Adipocyte (in vitro differentiated cells): Measurements from ENCODE around the gene PCDHGC5.

ENCODE experiments used
- DNase-seq: peaks from one replicate; pipeline ENCODE4 v3.0.0-alpha.2; 2015; ENCODE audit warnings: low read depth
- H3K27me3 ChIP-seq: replicated peaks from 2 replicates; pipeline ENCODE4 v1.7.0; 2013; ENCODE audit warnings: mild to moderate bottlenecking, low read length, moderate library complexity; ENCODE audit not compliant: control insufficient read depth, insufficient read depth
- H3K36me3 ChIP-seq: 2 replicates; pipeline ENCODE4 v1.7.0; 2013; ENCODE audit warnings: low read length, mild to moderate bottlenecking, moderate library complexity; ENCODE audit not compliant: control insufficient read depth, insufficient read depth, severe bottlenecking
- H3K4me1 ChIP-seq: 2 replicates; pipeline ENCODE4 v1.7.0; 2013; ENCODE audit warnings: mild to moderate bottlenecking, low read length, moderate library complexity; ENCODE audit not compliant: control insufficient read depth, insufficient read depth
- H3K4me3 ChIP-seq: 2 replicates; pipeline ENCODE4 v1.7.0; 2013; ENCODE audit warnings: mild to moderate bottlenecking, low read length, moderate library complexity
- H3K9ac ChIP-seq: 2 replicates; pipeline ENCODE4 v1.7.0; 2013; ENCODE audit warnings: mild to moderate bottlenecking, low read length, moderate library complexity
- H3K9me3 ChIP-seq: 2 replicates; pipeline ENCODE4 v1.7.0; 2013; ENCODE audit warnings: mild to moderate bottlenecking, low read length, moderate library complexity; ENCODE audit not compliant: control insufficient read depth

The PCDHGC5 gene

GRCh38 chr5:141508440-141508797 lies 19.5 kb downstream of the PCDHGC5 start:
- H3K4me1 ChIP-seq, result peaks cover 45% of the 10 kb centered on the region
- H3K9me3 ChIP-seq, result no peaks in the 10 kb centered on the region
- H3K27me3 ChIP-seq, result no peaks in the 10 kb centered on the region
- peak overlapping the region; percentile 84 for H3K9ac ChIP-seq
- H3K36me3 ChIP-seq, result peaks cover 13% of the 10 kb centered on the region
- peak overlapping the region; percentile 77 for H3K4me3 ChIP-seq
- no peak for DNase-seq

- Histone ChIP-seq H3K9me3 (no peaks in the 10 kb centered on the region), H3K4me1 (peaks cover 51% of the 10 kb centered on the region), H3K4me3 (peak overlapping the region; percentile 77), H3K36me3 (peaks cover 13% of the 10 kb centered on the region), H3K27me3 (no peaks in the 10 kb centered on the region), H3K9ac (peak overlapping the region; percentile 84)
- DNase-seq, result peak; percentile 98
These were observed 20.1 kb downstream of the PCDHGC5 start for GRCh38 chr5:141508798-141509611.

- Histone ChIP-seq H3K9ac (peak overlapping the region; percentile 84), H3K27me3 (no peaks in the 10 kb centered on the region), H3K36me3 (peaks cover 13% of the 10 kb centered on the region), H3K4me3 (no peak overlapping the region), H3K4me1 (peaks cover 63% of the 10 kb centered on the region), H3K9me3 (no peaks in the 10 kb centered on the region)
- DNase-seq, result no peak
These were observed 21.3 kb downstream of the PCDHGC5 start for GRCh38 chr5:141510160-141510559.

- Histone ChIP-seq H3K4me1 (peaks cover 69% of the 10 kb centered on the region), H3K9me3 (no peaks in the 10 kb centered on the region), H3K9ac (no peak overlapping the region), H3K36me3 (peaks cover 13% of the 10 kb centered on the region), H3K27me3 (no peaks in the 10 kb centered on the region), H3K4me3 (no peak overlapping the region)
- no peak for DNase-seq
These were observed 22.1 kb downstream of the PCDHGC5 start for GRCh38 chr5:141510850-141511601.

GRCh38 chr5:141511771-141512325 lies 23.0 kb downstream of the PCDHGC5 start:
- no peak for DNase-seq
- H3K36me3 ChIP-seq, result peaks cover 13% of the 10 kb centered on the region
- no peaks in the 10 kb centered on the region for H3K27me3 ChIP-seq
- H3K9ac ChIP-seq, result no peak overlapping the region
- H3K4me3 ChIP-seq, result no peak overlapping the region
- peaks cover 74% of the 10 kb centered on the region for H3K4me1 ChIP-seq
- H3K9me3 ChIP-seq, result no peaks in the 10 kb centered on the region

- Histone ChIP-seq H3K27me3 (no peaks in the 10 kb centered on the region), H3K9me3 (no peaks in the 10 kb centered on the region), H3K9ac (peak overlapping the region; percentile 86), H3K4me1 (peaks cover 72% of the 10 kb centered on the region), H3K36me3 (peaks cover 13% of the 10 kb centered on the region), H3K4me3 (peak overlapping the region; percentile 81)
- peak; percentile 80 for DNase-seq
These were observed 23.6 kb downstream of the PCDHGC5 start for GRCh38 chr5:141512390-141512910.

GRCh38 chr5:141512911-141513626 lies 24.2 kb downstream of the PCDHGC5 start:
- H3K4me1 ChIP-seq, result peaks cover 66% of the 10 kb centered on the region

GRCh38 chr5:141513627-141514329 lies 24.9 kb downstream of the PCDHGC5 start:
- Histone ChIP-seq H3K4me3 (peak overlapping the region; percentile 81), H3K9me3 (no peaks in the 10 kb centered on the region), H3K4me1 (peaks cover 61% of the 10 kb centered on the region), H3K9ac (peak overlapping the region; percentile 86), H3K27me3 (no peaks in the 10 kb centered on the region), H3K36me3 (peaks cover 13% of the 10 kb centered on the region)
- DNase-seq, result peak; percentile 85

More at GRCh38 chr5:141512911-141513626, 24.2 kb downstream of the PCDHGC5 start:
- Histone ChIP-seq H3K36me3 (peaks cover 13% of the 10 kb centered on the region), H3K9ac (peak overlapping the region; percentile 86), H3K27me3 (no peaks in the 10 kb centered on the region), H3K9me3 (no peaks in the 10 kb centered on the region), H3K4me3 (peak overlapping the region; percentile 81)
- DNase-seq, result peak; percentile 65

- Histone ChIP-seq H3K9me3 (no peaks in the 10 kb centered on the region), H3K9ac (peak overlapping the region; percentile 86), H3K27me3 (no peaks in the 10 kb centered on the region), H3K4me1 (peaks cover 56% of the 10 kb centered on the region), H3K4me3 (peak overlapping the region; percentile 81), H3K36me3 (peaks cover 13% of the 10 kb centered on the region)
- peak; percentile 55 for DNase-seq
These were observed 25.7 kb downstream of the PCDHGC5 start for GRCh38 chr5:141514330-141515133.

- DNase-seq, result no peak
- no peaks in the 10 kb centered on the region for H3K27me3 ChIP-seq
- H3K36me3 ChIP-seq, result peaks cover 13% of the 10 kb centered on the region
- no peak overlapping the region for H3K9ac ChIP-seq
- peaks cover 57% of the 10 kb centered on the region for H3K4me1 ChIP-seq
- no peak overlapping the region for H3K4me3 ChIP-seq
- no peaks in the 10 kb centered on the region for H3K9me3 ChIP-seq
These were observed 26.3 kb downstream of the PCDHGC5 start for GRCh38 chr5:141515141-141515540.
